Stimulated activated CD8-positive, alpha-beta memory T cell treated with anti-CD3 and anti-CD28 coated beads, Interleukin-7, amount 100 ng/mL, for 48 hours (primary cell): ENCODE data around the gene LOXHD1.

Source experiments
- DNase-seq, 2 donors: peaks; one replicate each; pipeline ENCODE4 v3.0.0-alpha.2; 2020; ENCODE audit warnings: low read depth in 1 of 2; ENCODE audit errors: extremely low read depth in 1 of 2

The LOXHD1 gene

GRCh38 chr18:46630160-46630559, 26.9 kb downstream of the LOXHD1 start:
- DNase-seq, result no peak

GRCh38 chr18:46629361-46629760, 27.7 kb downstream of the LOXHD1 start:
- DNase-seq, result no peak

- DNase-seq, result no peak
These were observed 28.8 kb downstream of the LOXHD1 start for GRCh38 chr18:46628206-46628605.

GRCh38 chr18:46627136-46627535, 29.9 kb downstream of the LOXHD1 start:
- no peak for DNase-seq

GRCh38 chr18:46625069-46625468, 32.0 kb downstream of the LOXHD1 start:
- no peak for DNase-seq

- DNase-seq, result no peak
These were observed 32.9 kb downstream of the LOXHD1 start for GRCh38 chr18:46624127-46624526.

GRCh38 chr18:46623541-46623940, 33.5 kb downstream of the LOXHD1 start:
- no peak for DNase-seq

- no peak for DNase-seq
These were observed 34.0 kb downstream of the LOXHD1 start for GRCh38 chr18:46622999-46623398.

GRCh38 chr18:46622451-46622850, 34.6 kb downstream of the LOXHD1 start:
- DNase-seq, result no peak

- DNase-seq, result no peak
These were observed 35.1 kb downstream of the LOXHD1 start for GRCh38 chr18:46621871-46622270.

- DNase-seq, result no peak
These were observed 35.8 kb downstream of the LOXHD1 start for GRCh38 chr18:46621111-46621766.

GRCh38 chr18:46619559-46619958, 37.5 kb downstream of the LOXHD1 start:
- DNase-seq, result no peak

- no peak for DNase-seq
These were observed 41.3 kb downstream of the LOXHD1 start for GRCh38 chr18:46615720-46616119.

GRCh38 chr18:46609048-46609447, 48.0 kb downstream of the LOXHD1 start:
- DNase-seq, result no peak

- DNase-seq, result no peak
These were observed 49.1 kb downstream of the LOXHD1 start for GRCh38 chr18:46607926-46608325.

- DNase-seq, result no peak
These were observed 55.7 kb downstream of the LOXHD1 start for GRCh38 chr18:46601141-46601805.

GRCh38 chr18:46596119-46596518, 60.9 kb downstream of the LOXHD1 start:
- DNase-seq, result no peak

GRCh38 chr18:46591783-46592391, 65.1 kb downstream of the LOXHD1 start:
- no peak for DNase-seq

GRCh38 chr18:46590103-46590502, 66.9 kb downstream of the LOXHD1 start:
- no peak for DNase-seq

- DNase-seq, result no peak
These were observed 67.9 kb downstream of the LOXHD1 start for GRCh38 chr18:46588971-46589660.

- no peak for DNase-seq
These were observed 69.4 kb downstream of the LOXHD1 start for GRCh38 chr18:46587600-46587999.

GRCh38 chr18:46583711-46584110, 73.3 kb downstream of the LOXHD1 start:
- DNase-seq, result no peak
